Vagina (tissue), 2 donors: ENCODE data around the gene PCDHAC1.

Experiments
- CTCF ChIP-seq, 3 experiments: fragments of 450-650 bp in 2 of 3; fragments of 200-600 bp in 1 of 3; sonication (generic) in 1 of 3; IDR thresholded peaks; one replicate each; pipeline ENCODE4 v1.5.1; 2017 to 2019; ENCODE audit warnings: antibody characterized with exemption in 3 of 3, mild to moderate bottlenecking in 2 of 3, moderate library complexity in 2 of 3
- POLR2AphosphoS5 ChIP-seq, 2 donors: sonication (generic); formaldehyde crosslinking; IDR thresholded peaks; one replicate each; pipeline ENCODE4 v1.9.0; 2017; ENCODE audit warnings: antibody characterized with exemption in 2 of 2, mild to moderate bottlenecking in 2 of 2, low read depth in 1 of 2; ENCODE audit not compliant: insufficient read depth in 1 of 2

DNA sequence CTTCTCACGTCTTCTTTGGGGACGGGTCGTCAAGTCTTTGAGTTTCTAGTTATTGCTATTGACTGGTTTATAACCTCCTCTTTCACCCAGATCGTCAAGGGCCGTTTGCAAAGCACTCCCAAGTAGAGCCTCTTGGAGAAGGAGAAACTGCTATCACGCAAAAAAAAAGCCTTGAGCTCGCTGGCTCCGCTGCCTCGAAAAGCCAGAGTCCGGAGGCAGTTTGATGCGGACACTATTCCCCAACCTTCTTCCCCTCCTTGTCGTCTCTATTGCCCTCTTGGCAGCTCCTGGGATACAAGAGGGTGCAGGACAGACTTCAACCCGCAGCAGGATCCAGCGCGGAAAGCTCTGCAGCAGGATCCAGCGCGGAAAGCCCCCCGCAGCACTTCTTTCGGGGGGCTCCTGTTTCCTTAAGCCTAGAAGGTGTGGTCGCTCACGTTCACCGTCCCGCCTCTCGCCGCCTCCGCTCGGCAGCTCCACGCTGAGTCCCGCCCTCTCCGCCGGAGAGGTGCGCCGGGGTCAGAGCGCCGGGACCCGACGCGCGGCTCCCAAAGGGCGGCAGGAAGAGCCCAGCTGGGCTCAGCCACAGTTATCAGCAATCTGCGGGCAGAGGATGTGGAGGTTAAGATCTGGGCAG lies at the start of gene PCDHAC1:
- TF ChIP-seq CTCF (IDR thresholded peaks at IDR 0.05) (no peak), POLR2AphosphoS5 (IDR thresholded peaks at IDR 0.05; ENCODE audit: insufficient read depth in 1 of 2, low read depth in 1 of 2) (no peak)
